H9 (cell line): ENCODE measurements around the gene ARMC9. TPM values are rescaled to one million over a fixed set of nuclear protein-coding genes. Genes with fewer than 3 reads are reported as not detected.
"Not testable (repeated sequence)": the region's sequence is repeated elsewhere in the genome, so short reads cannot be mapped to it uniquely, and the experiment has no call there.

ENCODE experiments used
- DNase-seq: peaks from one replicate; pipeline ENCODE4 v3.0.0-alpha.2; 2017
- H2AFZ ChIP-seq: one replicate; pipeline ENCODE4 v1.6.1; 2013; ENCODE audit warnings: mild to moderate bottlenecking, low read length, control low read depth, moderate library complexity
- H2AK5ac ChIP-seq: 2 replicates; pipeline ENCODE4 v1.6.1; 2013; ENCODE audit warnings: low read length, control low read depth, mixed read lengths; ENCODE audit not compliant: insufficient read length
- H2BK120ac ChIP-seq: one replicate; pipeline ENCODE4 v1.6.1; 2013; ENCODE audit warnings: low read depth, mild to moderate bottlenecking, low read length, control low read depth, inconsistent platforms; ENCODE audit not compliant: poor library complexity, severe bottlenecking
- H2BK12ac ChIP-seq: 2 replicates; pipeline ENCODE4 v1.6.1; 2013; ENCODE audit warnings: low read length, control low read depth, mixed read lengths, low read depth; ENCODE audit not compliant: insufficient read length
- H2BK15ac ChIP-seq: 2 replicates; pipeline ENCODE4 v1.6.1; 2013; ENCODE audit warnings: low read depth, low read length, control low read depth
- H2BK20ac ChIP-seq: one replicate; pipeline ENCODE4 v1.6.1; 2013; ENCODE audit warnings: low read depth, mild to moderate bottlenecking, low read length, control low read depth, inconsistent platforms; ENCODE audit not compliant: poor library complexity, severe bottlenecking
- H2BK5ac ChIP-seq: 2 replicates; pipeline ENCODE4 v1.6.1; 2013; ENCODE audit warnings: low read length, control low read depth, mixed read lengths; ENCODE audit not compliant: insufficient read length
- H3K14ac ChIP-seq: 2 replicates; pipeline ENCODE4 v1.6.1; 2013; ENCODE audit warnings: low read length, control low read depth; ENCODE audit not compliant: insufficient read depth
- H3K18ac ChIP-seq: 2 replicates; pipeline ENCODE4 v1.6.1; 2013; ENCODE audit warnings: low read depth, mild to moderate bottlenecking, mixed read lengths, low read length, control low read depth; ENCODE audit not compliant: insufficient read length
- H3K23ac ChIP-seq: 2 replicates; pipeline ENCODE4 v1.6.1; 2013; ENCODE audit warnings: low read length, control low read depth, mixed read lengths, low read depth; ENCODE audit not compliant: insufficient read length
- H3K23me2 ChIP-seq: 2 replicates; pipeline ENCODE4 v1.6.1; 2013; ENCODE audit warnings: low read depth, mild to moderate bottlenecking, mixed read lengths, low read length, control low read depth; ENCODE audit not compliant: insufficient read length, poor library complexity, severe bottlenecking
- H3K27ac ChIP-seq: 2 replicates; pipeline ENCODE4 v1.5.1; 2013; ENCODE audit warnings: low read length, control low read depth, mixed read lengths, low read depth; ENCODE audit not compliant: insufficient read length
- H3K27me3 ChIP-seq: 2 replicates; pipeline ENCODE4 v1.6.1; 2013; ENCODE audit warnings: low read length, control low read depth, inconsistent platforms; ENCODE audit not compliant: insufficient read depth
- H3K4ac ChIP-seq: 2 replicates; pipeline ENCODE4 v1.6.1; 2013; ENCODE audit warnings: low read depth, mild to moderate bottlenecking, control low read depth, inconsistent platforms, low read length, moderate library complexity
- H3K4me1 ChIP-seq: 2 replicates; pipeline ENCODE4 v1.6.1; 2013; ENCODE audit warnings: low read length, control low read depth, inconsistent platforms; ENCODE audit not compliant: insufficient read depth
- H3K4me2 ChIP-seq: 2 replicates; pipeline ENCODE4 v1.6.1; 2013; ENCODE audit warnings: low read length, control low read depth, mixed read lengths; ENCODE audit not compliant: insufficient read length, insufficient read depth
- H3K56ac ChIP-seq: 2 replicates; pipeline ENCODE4 v1.6.1; 2013; ENCODE audit warnings: low read depth, mild to moderate bottlenecking, mixed read lengths, low read length, control low read depth; ENCODE audit not compliant: insufficient read length
- H3K79me1 ChIP-seq: 2 replicates; pipeline ENCODE4 v1.6.1; 2013; ENCODE audit warnings: low read depth, mild to moderate bottlenecking, moderate library complexity, low read length, control low read depth, inconsistent platforms; ENCODE audit not compliant: insufficient read depth, poor library complexity, severe bottlenecking
- H3K79me2 ChIP-seq: 2 replicates; pipeline ENCODE4 v1.6.1; 2013; ENCODE audit warnings: low read length, control low read depth, inconsistent platforms; ENCODE audit not compliant: insufficient read depth
- H3K9ac ChIP-seq: 2 replicates; pipeline ENCODE4 v1.6.1; 2013; ENCODE audit warnings: low read length, control low read depth, mixed read lengths; ENCODE audit not compliant: insufficient read length; ENCODE audit errors: extremely low read depth
- H3K9me3 ChIP-seq: one replicate; pipeline ENCODE4 v1.6.1; 2013; ENCODE audit warnings: low read depth, low read length, inconsistent platforms; ENCODE audit not compliant: control insufficient read depth
- H3T11ph ChIP-seq: one replicate; pipeline ENCODE4 v1.6.1; 2013; ENCODE audit warnings: mild to moderate bottlenecking, low read length, control low read depth, inconsistent platforms
- H4K20me1 ChIP-seq: one replicate; pipeline ENCODE4 v1.6.1; 2013; ENCODE audit not compliant: control insufficient read depth, insufficient read length, insufficient read depth
- H4K5ac ChIP-seq: 2 replicates; pipeline ENCODE4 v1.6.1; 2013; ENCODE audit warnings: low read depth, mild to moderate bottlenecking, mixed read lengths, low read length, control low read depth; ENCODE audit not compliant: insufficient read length
- H4K8ac ChIP-seq: replicated peaks from 2 replicates; pipeline ENCODE4 v1.6.1; 2013; ENCODE audit warnings: low read length, control low read depth, mixed read lengths, low read depth; ENCODE audit not compliant: insufficient read length
- H4K91ac ChIP-seq: 2 replicates; pipeline ENCODE4 v1.6.1; 2013; ENCODE audit warnings: low read depth, mild to moderate bottlenecking, moderate library complexity, mixed read lengths, low read length, control low read depth; ENCODE audit not compliant: insufficient read length
- H3K27ac Mint-ChIP-seq, 3 experiments: 2 replicates in 2 of 3; 3 replicates in 1 of 3; pipeline ENCODE4 v1.8.0; 2020 to 2021; ENCODE audit warnings: mixed read lengths in 3 of 3, mild to moderate bottlenecking in 1 of 3, moderate library complexity in 1 of 3
- H3K27me3 Mint-ChIP-seq: 2 replicates; pipeline ENCODE4 v1.8.0; 2021; ENCODE audit warnings: low read depth, mild to moderate bottlenecking, moderate library complexity, mixed read lengths
- H3K36me3 Mint-ChIP-seq, 3 experiments: 2 replicates in 2 of 3; 3 replicates in 1 of 3; pipeline ENCODE4 v1.8.0; 2020 to 2021; ENCODE audit warnings: low read depth in 3 of 3, mixed read lengths in 3 of 3; ENCODE audit not compliant: insufficient read depth in 1 of 3
- H3K4me1 Mint-ChIP-seq, 2 experiments: 2 replicates each; pipeline ENCODE4 v1.8.0; 2020; ENCODE audit warnings: mixed read lengths in 2 of 2
- H3K4me3 Mint-ChIP-seq, 2 experiments: 2 replicates in 1 of 2; 3 replicates in 1 of 2; pipeline ENCODE4 v1.8.0; 2020 to 2021; ENCODE audit warnings: mild to moderate bottlenecking in 2 of 2, mixed read lengths in 2 of 2, moderate library complexity in 1 of 2
- H3K9me3 Mint-ChIP-seq, 2 experiments: 2 replicates in 1 of 2; 3 replicates in 1 of 2; pipeline ENCODE4 v1.8.0; 2020; ENCODE audit warnings: mild to moderate bottlenecking in 2 of 2, mixed read lengths in 2 of 2, moderate library complexity in 1 of 2
- CTCF ChIP-seq: fragments of 200-600 bp; sonication (generic); conservative IDR thresholded peaks from 3 replicates; pipeline ENCODE4 v1.8.0; 2021; ENCODE audit warnings: antibody characterized with exemption, mild to moderate bottlenecking
- WGBS: extraction: QIAGEN DNeasy Blood & Tissue Kit; methylation state at CpG from one replicate; pipeline ENCODE4 v1.1.7; 2013; ENCODE audit warnings: missing lambda C conversion rate, low lambda C conversion rate, mixed read lengths; ENCODE audit not compliant: insufficient read length; ENCODE audit errors: extremely low coverage; 5-methylcytosine and 5-hydroxymethylcytosine counted together
- total RNA-seq: library from RNA; stranded (reverse); gene quantifications from 2 replicates; pipeline ENCODE4 v1.2.1, GENCODE V29; 2021

The ARMC9 gene
- total RNA-seq, 1 experiment from 2014 or later = 37.6 TPM

- Histone ChIP-seq H3K27me3 (no peaks in the 10 kb centered on the region), H3K9ac (no peak overlapping the region), H4K91ac (no peak overlapping the region), H3K9me3 (no peaks in the 10 kb centered on the region), H3K27ac (no peak overlapping the region), H3K4me2 (no peak overlapping the region), H3K23ac (no peak overlapping the region), H2AFZ (no peak overlapping the region), H3K79me2 (no peaks in the 10 kb centered on the region), H2BK120ac (no peak overlapping the region), H2BK15ac (no peak overlapping the region), H3K4ac (no peak overlapping the region), H2BK20ac (no peak overlapping the region), H3K18ac (no peak overlapping the region), H2BK5ac (no peak overlapping the region), H3T11ph (no peak overlapping the region), H3K14ac (no peak overlapping the region), H3K23me2 (no peaks in the 10 kb centered on the region), H4K5ac (no peak overlapping the region), H4K20me1 (no peaks in the 10 kb centered on the region), H2AK5ac (no peak overlapping the region), H4K8ac (no peak overlapping the region), H3K56ac (no peak overlapping the region), H3K4me1 (no peaks in the 10 kb centered on the region; the same call in 1 of the 2 replicates), H3K79me1 (no peaks in the 10 kb centered on the region), H2BK12ac (no peak overlapping the region)
- no peak for TF ChIP-seq CTCF
- Mint-ChIP-seq H3K36me3 (peaks cover 5 to 41% (median 14%) of the 10 kb centered on the region in 3 experiments; a peak in 6 of 7 replicates), H3K9me3 (no peaks in the 10 kb centered on the region; a peak in 1 of 5 replicates), H3K27me3 (no peaks in the 10 kb centered on the region), H3K4me1 (peaks cover 4 to 14% of the 10 kb centered on the region in 2 experiments; a peak in 3 of 4 replicates), H3K4me3 (no peak overlapping the region), H3K27ac (peak overlapping the region; percentile 1 to 10 (median 10); a peak in 3 of 7 replicates)
- WGBS = no CpG with 5 or more reads among the region's 3 CpGs
- no peak for DNase-seq
Observed at GRCh38 chr2:231250698-231251097, 52.3 kb downstream of the ARMC9 start.

GRCh38 chr2:231253292-231253691 lies 54.9 kb downstream of the ARMC9 start:
- no CpG with 5 or more reads among the region's 6 CpGs for WGBS
- not testable (repeated sequence) for H3K27ac ChIP-seq

More at GRCh38 chr2:231253292-231253691, 54.9 kb downstream of the ARMC9 start:
- not testable (repeated sequence) for H3K4me3 Mint-ChIP-seq, H2BK120ac ChIP-seq, H3K4me2 ChIP-seq, H4K91ac ChIP-seq, H3K56ac ChIP-seq, H3K23me2 ChIP-seq, H3K79me2 ChIP-seq, H3K27ac Mint-ChIP-seq, DNase-seq, H3K9me3 ChIP-seq, H3K23ac ChIP-seq, H2AFZ ChIP-seq, H2BK20ac ChIP-seq, H4K20me1 ChIP-seq, H3T11ph ChIP-seq, H2BK15ac ChIP-seq, H3K4me1 ChIP-seq, H4K5ac ChIP-seq, H4K8ac ChIP-seq, H3K27me3 Mint-ChIP-seq, H3K9ac ChIP-seq, H3K9me3 Mint-ChIP-seq, H3K4ac ChIP-seq, H3K27me3 ChIP-seq, H3K14ac ChIP-seq, H3K79me1 ChIP-seq, H2AK5ac ChIP-seq, H2BK5ac ChIP-seq, H3K4me1 Mint-ChIP-seq, H2BK12ac ChIP-seq, H3K18ac ChIP-seq
- H3K36me3 Mint-ChIP-seq = peaks cover 2 to 36% (median 10%) of the 10 kb centered on the region in 3 experiments; a peak in 4 of 7 replicates
